HG03196 (cell line): ENCODE data around the gene PTN.
"Not testable (repeated sequence)": the region's sequence is repeated elsewhere in the genome, so short reads cannot be mapped to it uniquely, and the experiment has no call there.

Source experiments
- ATAC-seq: cut with Tn5 transposase; IDR thresholded peaks from one replicate; pipeline ENCODE4 v1.9.1; 2021; ENCODE audit not compliant: unreplicated experiment

Gene PTN

DNA sequence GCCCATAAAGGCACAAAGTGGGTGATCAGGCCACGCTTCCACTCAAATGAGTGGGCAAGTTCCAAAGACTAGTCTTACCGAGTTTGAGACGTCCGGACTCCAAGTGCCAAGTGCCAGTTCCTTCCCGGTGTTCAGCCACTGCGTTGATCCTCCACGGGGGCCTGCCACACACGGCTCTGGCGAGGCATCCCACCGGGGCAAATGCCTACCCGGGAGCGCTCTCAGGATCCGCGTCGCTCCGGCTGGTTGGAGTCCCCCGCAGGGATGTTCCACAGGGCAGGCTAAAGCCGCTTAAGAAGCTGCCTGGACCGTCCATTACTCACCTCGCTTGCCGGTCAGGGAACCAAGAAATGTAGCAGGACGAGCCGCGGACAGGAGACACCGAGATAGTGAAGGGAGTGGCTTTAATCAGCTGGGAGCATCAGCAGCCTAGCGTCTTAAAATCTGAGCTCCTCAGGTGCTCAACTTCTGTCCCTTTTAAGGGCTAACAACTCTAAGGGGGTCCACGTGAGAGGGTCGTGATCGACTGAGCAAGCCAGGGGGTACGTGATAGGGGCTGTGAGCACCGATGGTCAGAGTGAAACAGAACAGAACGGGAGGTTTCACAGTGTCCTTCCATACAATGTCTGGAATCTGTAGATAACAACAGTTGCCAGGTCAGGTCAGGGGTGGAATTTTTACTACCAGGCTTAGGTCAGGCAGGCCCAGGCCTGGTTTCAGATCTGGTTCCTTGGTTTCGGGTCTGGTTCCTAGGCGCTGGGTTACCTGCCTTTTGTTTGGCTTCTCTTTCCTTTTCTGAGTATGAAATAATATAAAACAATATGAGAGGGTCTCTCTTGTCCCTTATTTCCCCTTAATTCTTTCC is 75.3 kb downstream of the PTN start:
- not testable (repeated sequence) for ATAC-seq

DNA sequence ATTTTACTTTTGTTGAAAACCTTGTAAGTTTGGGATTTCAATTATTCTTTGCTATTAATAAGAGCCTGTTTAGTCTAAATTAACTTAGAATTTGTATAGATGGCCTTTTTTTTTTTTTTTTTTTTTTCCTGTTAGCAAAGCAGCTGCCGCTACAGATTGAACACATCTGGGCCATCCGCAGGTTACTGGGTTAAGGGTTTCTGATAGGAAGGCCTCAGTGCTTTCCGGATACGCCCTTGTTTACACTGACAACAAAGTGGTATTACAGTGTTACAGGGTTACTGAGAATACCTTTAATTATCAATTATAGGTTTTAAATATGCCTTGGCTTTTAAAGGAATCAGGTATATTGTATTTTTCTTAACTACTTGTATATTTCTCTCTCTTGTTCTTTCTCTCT is 76.8 kb downstream of the PTN start:
- ATAC-seq, result no peak

DNA sequence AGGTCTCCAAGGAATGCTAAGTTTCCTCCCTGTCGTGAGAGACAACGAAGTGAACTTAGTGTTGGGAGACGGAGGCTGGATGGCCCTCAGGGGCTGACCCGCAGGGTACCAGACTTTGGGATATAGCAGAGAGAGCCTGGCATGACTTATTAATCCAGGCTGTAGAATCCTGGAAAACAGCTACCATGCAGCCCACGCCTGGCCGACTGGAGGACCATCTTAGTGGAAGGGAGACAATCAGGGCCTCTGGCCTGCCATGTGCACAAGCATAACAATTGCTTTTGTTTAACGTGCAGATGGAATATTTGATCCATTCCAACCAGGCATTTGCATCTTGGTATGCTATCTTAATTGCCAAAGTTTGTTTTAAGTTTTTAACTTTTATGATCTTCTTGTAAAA is 78.1 kb downstream of the PTN start:
- not testable (repeated sequence) for ATAC-seq

DNA sequence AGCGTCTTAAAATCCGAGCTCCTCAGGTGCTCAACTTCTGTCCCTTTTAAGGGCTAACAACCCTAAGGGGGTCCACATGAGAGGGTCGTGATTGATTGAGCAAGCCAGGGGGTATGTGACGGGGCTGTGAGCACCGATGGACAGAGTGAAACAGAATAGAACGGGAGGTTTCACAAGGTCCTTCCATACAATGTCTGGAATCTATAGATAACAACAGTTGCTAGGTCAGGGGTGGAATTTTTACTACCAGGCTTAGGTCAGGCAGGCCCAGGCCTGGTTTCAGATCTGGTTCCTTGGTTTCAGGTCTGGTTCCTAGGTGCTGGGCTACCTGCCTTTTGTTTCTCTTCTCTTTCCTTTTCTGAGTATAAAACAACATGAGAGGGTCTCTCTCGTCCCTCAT is 80.9 kb downstream of the PTN start:
- ATAC-seq, result no peak

DNA sequence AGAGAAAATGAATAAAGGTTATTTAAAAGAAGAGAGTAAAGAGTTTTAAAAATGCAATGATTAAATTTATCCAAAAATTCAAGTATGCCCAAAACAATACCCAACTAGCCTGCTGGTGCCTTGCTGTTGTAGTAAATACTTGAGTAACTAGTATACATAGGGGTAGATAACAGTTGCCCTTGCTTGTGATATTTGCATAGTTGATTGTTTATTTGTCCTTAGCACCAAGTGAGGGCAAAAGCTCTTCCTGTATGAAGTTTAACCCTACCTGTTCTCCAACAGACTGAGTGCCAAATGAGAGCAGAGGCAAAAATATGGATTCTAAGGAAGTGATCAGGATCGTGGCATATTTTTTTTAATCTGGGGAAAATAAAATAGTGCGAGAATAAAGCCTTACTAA is 85.0 kb downstream of the PTN start:
- ATAC-seq, result no peak

DNA sequence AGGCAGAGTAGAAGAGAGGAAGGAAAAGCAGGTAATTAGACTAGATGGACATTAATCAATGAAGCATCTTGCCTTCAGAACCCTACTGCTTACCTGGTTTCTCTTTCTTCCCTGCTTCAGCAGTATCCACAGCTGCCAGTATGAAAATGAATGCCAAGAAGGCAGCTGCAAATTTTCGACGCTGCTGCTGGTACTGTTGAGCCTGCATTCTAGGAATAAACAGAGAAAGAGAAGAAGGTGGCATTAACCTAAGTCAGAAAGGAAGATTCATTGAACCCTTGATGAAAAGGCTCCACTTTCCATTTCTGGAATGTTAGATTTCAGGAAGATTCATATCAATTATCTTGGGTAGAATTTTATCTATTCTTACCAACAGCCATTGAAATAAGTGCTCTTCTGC is 88.8 kb downstream of the PTN start:
- no peak for ATAC-seq

DNA sequence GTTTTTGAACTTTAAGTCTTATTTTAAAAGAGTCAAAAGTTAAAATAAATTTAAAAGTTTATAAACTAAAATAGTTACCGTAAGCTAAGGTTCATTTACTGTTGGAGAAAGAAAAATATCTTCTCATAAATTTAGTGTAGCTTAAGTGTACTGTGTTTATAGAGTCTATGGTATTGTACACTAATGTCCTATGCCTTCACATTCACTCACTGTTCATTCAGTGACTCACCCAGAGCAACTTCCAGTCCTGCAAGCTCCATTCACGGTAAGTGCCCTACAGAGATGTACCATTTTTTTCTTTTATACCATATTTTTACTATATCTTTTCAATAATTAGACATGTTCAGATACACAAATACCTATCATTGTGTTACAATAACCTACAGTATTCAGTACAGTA is 97.6 kb downstream of the PTN start:
- ATAC-seq, result no peak

DNA sequence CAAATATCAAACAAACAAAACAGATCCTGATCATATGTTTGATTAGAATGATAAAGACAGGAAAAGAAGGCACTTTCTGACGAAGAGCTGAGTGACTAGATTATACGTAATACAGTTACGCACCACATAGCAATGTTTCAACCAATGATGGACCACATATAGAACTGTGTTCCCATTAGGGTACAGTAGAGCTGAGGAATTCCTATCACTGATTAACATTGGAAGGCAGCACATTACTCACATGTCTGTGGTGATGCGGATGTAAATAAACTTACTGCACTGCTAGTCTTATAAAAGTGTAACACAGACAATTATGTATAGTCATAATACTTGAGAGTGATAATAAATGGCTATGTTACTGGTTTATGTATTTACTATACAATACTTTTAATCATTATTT is 98.3 kb downstream of the PTN start:
- no peak for ATAC-seq

DNA sequence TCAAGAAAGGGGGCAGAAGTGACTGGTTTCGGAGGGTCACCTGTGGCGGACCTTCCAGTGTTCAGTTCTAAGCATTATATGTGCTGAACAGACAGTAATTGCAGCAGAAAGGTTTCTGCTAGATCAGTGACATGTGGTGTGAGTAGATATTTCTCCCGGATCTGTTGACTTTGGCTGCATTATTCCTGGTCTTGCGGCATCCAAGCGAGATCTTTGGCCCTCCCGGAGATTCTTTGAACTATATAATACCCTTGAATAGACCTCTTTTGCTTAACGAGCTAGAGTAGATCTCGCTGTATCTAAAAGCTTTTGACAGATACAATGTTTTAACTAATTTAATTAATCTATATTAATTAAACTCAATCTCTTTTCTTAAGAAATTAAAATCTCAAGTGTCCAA is 99.8 kb downstream of the PTN start:
- ATAC-seq, result no peak

DNA sequence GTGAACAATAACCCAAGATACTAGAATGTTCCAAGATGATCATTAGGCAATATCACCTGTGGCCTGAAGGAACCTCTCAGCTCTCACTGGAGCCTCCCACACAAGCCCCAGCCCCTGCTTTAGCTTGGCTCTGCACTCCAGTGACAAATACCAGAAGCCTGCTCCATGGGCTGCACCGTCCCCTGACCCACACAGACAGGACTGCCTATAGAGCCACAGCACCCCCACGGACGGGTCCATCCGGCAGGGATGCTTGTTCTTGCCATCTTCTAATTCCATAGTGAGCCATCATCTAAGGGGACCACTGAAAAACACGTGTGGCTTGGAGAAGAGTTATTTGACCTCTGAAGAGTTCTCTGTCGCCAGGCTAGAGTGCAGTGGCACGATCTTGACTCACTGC is 100.9 kb downstream of the PTN start:
- no peak for ATAC-seq

DNA sequence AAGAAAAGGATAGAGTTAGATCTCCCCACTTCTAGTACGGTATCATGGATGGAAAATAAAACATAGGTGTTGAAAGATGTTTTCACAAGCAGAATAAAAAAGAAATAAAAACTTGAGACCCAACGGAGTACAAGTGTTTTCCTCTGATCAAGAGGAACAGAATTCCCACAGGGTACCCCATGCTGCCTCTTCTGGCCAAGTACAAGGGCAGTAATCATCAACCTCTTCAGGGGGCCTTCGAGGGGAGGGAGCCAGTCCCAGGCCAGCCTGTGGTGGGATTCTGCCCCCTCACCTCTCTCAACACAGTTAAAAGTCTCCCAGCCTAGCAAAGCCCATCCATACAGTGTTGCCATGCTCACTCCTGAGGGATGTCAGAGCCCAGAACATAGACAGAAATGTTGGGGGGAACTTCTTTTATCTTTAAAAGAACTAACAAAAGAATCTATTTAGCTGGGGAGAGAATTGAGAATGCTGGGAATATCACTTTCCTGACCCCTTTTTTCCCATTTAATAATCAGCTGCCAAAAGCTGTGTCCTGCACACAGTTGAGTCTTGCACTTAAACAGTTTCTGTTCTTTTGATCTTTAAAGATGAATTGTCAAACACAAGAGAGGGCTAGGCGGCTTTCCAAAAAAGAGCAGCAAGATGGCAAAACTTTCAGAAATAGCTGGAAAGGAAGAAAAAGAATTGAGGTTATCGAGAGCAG is 101.7 kb downstream of the PTN start:
- no peak for ATAC-seq

DNA sequence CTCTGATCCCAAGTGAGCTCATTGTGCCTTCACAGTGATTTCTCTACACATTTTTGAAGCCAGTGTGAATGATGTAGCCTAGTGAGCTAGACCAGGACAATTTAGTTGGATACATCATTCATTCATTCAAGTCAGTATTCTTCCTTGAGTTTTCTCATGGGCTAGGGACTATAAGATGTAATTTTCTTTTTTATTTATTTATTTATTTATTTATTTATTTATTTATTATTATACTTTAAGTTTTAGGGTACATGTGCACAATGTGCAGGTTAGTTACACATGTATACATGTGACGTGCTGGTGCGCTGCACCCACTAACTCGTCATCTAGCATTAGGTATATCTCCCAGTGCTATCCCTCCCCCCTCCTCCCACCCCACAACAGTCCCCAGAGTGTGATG is 104.3 kb downstream of the PTN start:
- ATAC-seq, result not testable (repeated sequence)

DNA sequence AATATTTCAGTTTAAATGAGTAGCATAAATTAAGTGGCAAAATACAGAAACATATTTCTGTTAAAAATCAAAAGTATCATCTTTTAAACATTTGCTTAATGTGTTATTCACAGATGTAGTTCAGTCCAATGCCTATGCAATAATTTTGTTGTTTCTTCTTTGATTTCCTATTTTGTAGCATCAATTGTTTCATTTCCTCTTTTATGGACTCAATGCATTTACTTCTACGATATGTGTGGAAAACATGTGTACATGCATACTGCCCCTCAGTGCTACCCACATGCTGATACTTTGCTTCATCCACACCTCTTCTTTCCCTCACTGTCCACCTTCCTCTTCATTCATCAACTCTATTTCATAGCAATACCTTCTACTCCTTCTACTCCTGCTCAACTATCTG is 108.1 kb downstream of the PTN start:
- ATAC-seq, result no peak

DNA sequence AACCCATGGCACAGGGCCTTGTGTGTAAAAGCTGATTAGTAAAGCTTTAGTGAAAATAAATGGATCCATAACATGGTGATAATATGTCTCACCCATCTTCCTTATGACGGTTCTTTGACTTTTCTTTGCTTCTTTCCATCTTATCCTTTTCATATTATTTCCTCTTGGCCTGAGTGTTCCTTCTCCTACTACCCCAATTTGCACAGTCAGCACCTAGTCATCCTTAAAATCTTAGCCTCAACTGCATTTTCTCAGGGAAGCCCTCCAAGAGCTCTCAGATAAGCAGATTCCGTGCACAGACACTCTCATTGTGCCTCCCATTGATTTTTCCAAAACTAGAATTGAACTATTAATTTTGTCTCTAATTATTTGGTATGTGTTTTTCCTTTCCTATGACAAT is 112.4 kb downstream of the PTN start:
- no peak for ATAC-seq

DNA sequence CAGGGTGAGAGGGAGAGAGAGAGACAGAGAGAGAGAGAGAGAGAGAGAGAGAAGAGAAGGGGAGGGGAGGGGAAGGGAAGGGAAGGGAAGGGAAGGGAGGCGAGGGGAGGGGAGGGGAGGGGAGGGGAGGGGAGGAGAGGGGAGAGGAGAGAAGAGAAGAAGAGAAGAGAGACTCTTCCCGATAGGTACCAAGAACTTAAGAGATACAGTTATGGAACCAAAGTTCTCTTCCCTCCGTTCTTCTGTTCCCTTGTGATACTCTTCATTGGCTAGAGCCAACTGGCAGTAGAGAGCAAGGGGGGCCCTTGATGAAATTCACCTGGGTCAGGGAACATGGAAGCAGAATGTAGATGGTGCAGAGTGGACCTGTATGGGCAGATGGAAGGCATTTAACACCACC is 122.1 kb downstream of the PTN start:
- ATAC-seq, result no peak

DNA sequence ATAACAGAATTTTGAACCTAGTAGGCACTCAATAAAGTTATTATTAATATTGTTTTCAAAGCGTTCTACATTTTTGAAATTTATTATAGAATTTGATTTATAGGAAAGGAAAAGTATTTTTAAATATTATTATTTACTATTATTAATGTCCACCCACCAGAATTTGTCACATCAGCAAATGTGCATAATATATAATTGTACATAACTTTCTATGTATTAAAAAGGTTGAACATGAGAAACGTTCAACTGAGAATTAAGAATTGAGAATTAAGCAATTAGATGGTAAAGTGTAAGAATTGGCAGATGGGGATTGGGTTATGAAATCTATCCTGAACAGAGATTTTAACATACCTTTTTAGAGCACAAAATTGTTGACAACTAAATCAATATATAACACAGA is 129.8 kb downstream of the PTN start:
- ATAC-seq, result no peak

DNA sequence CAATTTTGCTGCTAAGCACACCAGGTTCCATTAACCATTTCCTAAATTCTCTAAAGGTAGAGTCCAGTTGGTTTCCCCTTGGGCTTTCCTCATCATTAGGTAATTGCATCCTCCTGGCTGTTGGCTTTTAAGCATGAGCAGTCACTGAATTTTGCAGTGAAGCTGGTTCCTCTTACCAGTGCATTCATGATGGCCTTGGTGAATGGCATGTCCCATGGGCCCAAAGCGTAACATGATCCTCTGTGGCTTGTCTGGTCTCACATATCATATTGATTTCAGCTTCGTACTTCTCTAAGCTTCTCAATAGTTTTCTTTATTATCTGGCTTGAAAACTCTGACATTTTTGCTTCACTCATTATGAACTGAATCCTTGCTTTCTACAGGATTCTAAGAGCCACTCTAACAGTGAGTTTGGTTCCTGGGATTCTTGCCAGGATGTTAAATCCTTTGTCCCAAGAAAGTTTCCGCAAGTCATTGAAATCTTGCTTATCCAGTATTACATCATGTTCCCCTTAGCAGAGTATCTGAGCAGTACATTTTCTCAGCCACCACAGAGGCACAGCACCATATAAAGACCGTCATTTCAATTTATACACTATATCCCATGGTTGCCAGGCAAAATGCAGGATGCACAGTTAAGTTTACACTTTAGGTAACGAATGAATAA is 134.2 kb downstream of the PTN start:
- ATAC-seq, result no peak

DNA sequence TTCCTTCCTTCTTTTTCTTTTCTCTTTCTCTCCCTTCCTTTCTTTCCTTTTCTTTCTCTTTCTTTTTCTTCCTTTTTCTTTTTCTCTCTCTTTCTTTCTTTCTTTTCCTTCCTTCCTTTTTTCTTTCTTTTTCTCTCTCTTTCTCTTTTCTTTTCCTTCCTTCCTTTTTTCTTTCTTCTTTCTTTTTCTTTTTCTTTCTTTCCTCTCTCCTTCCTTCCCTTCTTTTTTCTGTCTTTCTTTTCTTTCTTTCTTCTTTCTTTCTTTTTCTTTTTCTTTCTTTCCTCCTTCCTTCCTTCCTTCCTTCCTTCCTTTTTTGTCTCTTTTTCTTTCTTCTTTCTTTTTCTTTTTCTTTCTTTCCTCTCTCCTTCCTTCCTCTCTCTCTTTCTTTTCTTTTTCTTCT is 136.8 kb downstream of the PTN start:
- no peak for ATAC-seq

DNA sequence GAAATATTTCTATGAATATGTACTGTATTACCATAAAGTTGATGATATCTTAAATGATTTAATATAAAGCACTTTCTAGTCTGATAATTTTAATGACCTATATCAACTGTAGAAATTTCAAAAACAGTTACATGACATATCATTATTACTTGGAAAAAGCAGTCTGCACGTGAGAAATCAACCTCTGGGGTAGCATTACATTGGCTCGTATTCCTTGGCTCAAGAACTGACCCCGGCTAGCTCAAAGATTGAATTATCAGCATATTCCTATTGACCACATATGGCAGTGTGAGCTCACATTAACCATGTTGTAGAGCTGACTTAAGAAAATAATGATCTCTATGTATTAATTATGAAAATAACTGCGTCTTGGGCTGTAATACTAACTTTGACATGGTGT is 139.3 kb downstream of the PTN start:
- no peak for ATAC-seq

DNA sequence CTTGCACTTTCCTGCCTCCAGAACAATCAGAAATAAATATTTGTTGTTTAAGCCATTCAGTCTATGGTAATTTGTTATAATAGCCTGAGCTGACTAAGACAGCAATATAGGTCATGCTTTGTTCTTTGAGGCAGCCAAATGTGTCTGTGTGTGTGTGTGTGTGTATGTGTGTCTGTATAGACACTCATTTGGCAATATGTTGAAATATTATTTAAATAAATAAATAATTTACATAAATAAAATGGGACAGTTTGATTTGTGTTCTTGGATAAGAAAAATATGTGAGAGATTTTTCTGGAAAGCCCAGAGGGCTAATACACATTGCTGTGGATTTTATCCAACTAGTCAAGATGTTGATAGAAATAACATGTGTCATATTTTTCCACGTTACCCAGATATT is 140.2 kb downstream of the PTN start:
- no peak for ATAC-seq

DNA sequence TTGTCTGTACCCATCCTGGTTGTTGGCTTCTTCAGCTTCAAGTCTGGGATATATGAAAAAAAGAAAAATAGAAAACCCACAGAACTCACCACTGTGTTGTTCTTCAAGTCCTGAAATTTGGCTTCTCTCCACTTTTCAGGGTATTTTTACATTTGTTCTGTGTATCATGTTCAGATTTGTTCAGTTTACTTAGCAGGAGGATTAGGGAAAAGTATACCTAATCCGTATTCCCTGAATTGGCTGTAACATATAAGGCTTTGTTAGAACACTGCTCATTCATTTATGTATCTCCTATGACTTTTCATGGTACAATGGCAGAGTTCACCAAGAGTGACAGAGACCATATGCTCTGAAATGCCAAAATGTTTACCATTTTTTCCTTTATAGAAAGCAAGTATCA is 146.9 kb downstream of the PTN start:
- ATAC-seq, result no peak

DNA sequence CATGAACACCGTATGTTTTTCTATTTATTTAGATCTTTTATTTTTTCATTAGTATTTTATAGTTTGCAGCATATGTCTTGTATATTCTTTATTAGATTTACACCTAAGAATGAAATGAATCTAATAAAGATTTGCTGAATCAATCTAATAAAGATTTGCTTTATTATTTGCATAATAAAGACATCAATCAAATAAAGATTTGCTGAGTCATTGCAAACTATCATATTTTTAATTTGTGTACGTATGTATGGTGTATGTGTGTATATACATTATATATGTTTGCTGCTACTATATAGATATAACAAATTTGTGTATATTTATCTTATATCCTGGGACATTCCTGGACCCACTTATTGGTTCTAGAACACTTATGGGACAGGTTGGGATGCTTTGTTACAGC is 147.5 kb downstream of the PTN start:
- no peak for ATAC-seq
